Hematopoietic multipotent progenitor cell treated with erythropoietin and hydrocortisone succinate and interleukin-3 and kit ligand, for 8 days (in vitro differentiated cells): ENCODE measurements around the gene RPL27A.

ENCODE experiments used
- DNase-seq: peaks from one replicate; pipeline ENCODE4 v3.0.0-alpha.2; 2015

Gene RPL27A

GRCh38 chr11:8676458-8676857 lies 6.1 kb upstream of the RPL27A start:
- no peak for DNase-seq

DNA sequence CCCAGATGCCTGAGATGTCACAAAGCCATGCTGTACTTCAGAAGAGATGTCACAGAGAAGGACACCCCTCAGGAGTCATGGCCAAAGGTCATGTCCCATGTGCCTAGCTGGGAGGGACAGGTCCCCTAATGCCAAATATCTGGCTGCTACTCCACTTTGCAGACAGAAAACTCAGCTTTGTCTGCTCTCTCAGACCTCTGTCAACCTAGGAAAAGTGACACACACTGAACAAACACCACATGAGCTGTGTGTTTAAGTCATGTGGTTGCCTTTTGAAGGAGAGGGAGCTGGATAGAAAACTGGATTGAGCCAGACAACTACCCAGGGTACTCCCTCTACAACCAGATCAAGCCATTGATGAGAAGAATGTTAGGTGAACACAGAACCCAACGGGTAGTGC lies 3.6 kb upstream of the RPL27A start:
- no peak for DNase-seq

- peak; percentile 65 for DNase-seq
Observed at GRCh38 chr11:8681837-8682302, 722 bp upstream of the RPL27A start.

DNA sequence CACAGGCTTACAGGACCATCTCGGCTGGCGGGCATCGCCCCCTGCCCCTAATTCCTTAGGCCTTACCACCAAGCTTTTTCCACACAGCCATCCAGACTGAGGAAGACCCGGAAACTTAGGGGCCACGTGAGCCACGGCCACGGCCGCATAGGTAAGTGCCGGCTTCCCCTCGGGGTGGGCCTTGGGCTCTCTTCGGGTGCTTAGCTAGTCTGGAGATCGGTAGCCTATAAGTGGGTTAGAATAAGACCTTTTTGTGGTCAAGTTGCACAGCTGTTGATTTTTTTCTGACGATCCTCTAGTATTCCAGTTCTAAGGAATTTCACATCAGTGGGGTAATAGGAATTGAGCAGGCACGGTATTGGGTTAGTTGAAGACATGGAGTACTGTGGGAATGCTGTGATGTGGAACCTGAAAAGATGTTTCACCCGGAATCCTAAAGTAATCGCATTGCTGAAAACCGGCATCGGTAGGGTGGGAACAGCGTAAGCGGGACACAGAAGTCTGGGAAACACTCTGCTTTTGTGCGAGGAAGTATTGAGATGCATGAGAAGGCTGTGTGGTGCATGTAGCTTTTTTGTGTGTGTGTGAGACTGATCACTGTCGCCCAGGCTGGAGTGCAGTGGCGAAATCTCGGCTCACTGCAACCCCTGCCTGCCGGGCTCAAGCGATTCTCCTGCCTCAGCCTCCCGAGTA lies 669 bp downstream of the RPL27A start:
- no peak for DNase-seq

DNA sequence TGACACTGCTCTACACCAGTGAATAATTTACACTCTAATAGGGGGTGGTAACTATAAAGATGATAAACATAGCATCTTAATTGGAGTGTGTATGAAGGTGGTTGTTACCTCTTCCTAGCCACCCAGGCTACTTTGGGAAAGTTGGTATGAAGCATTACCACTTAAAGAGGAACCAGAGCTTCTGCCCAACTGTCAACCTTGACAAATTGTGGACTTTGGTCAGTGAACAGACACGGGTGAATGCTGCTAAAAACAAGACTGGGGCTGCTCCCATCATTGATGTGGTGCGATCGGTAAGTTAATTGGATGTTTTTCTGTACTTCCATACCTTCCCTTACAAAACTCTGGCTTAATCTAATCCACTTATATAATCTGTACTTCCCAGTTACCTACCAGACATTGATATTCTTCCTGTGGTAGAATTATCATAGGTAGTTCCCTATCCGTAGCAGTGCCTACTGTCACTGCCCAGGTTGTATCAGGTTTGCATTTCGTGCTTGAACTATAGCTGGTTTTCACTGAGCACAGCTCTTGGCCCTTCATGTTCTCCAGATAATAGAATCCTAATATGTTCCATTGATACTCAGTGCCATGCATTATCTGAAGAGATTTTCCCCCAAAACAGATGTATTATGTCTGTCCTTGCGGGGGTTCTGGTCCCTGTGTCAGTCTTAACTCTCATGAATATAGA lies 2.2 kb downstream of the RPL27A start:
- DNase-seq, result no peak

DNA sequence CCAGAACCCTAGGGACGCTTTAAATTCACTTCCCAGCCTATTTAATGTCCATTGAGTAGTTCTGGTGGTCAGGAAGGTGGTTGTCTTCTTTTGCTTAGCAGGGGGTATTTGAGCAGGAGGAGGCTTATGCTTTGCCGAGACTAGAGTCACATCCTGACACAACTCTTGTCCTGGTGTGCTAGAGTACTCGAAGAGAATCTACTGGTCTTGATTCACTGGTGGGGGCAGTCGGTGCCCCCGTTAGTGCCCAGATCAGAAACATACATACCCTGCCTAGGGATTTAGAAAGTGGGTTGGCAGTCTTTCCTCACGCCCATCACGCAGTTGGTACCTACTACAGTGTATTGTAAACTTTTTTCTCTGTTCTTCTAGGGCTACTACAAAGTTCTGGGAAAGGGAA lies 2.7 kb downstream of the RPL27A start:
- no peak for DNase-seq

DNA sequence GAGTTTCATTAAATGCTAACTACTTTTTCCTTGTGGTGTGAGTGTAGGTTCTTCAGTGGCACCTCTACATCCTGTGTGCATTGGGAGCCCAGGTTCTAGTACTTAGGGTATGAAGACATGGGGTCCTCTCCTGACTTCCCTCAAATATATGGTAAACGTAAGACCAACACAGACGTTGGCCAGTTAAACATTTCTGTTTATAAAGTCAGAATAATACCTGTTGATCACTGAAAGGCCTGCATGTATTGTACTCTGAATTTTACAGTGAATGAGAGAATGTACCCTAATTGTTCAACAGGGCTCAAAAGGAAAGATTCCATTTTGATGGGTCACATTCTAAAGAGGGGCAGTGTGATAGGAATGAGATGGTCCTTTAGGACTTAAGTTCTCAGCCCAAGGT lies 3.2 kb downstream of the RPL27A start:
- no peak for DNase-seq

DNA sequence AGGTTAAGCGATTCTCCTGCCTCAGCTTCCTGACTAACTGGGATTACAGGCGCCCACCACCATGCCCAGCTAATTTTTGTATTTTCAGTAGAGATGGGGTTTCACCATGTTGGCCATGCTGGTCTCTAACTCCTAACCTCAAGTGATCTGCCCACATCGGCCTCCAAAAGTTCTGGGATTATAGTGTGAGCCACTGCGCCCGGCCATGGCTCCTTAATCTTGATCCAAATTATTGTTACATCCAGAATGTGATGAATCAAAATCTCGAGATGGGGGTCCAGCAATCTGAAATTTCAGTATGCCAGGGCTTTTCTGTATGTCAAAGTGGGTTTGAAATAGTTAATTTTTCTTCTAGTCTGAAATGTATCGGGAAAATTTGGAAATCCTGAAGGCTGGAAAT lies 3.7 kb downstream of the RPL27A start:
- no peak for DNase-seq

DNA sequence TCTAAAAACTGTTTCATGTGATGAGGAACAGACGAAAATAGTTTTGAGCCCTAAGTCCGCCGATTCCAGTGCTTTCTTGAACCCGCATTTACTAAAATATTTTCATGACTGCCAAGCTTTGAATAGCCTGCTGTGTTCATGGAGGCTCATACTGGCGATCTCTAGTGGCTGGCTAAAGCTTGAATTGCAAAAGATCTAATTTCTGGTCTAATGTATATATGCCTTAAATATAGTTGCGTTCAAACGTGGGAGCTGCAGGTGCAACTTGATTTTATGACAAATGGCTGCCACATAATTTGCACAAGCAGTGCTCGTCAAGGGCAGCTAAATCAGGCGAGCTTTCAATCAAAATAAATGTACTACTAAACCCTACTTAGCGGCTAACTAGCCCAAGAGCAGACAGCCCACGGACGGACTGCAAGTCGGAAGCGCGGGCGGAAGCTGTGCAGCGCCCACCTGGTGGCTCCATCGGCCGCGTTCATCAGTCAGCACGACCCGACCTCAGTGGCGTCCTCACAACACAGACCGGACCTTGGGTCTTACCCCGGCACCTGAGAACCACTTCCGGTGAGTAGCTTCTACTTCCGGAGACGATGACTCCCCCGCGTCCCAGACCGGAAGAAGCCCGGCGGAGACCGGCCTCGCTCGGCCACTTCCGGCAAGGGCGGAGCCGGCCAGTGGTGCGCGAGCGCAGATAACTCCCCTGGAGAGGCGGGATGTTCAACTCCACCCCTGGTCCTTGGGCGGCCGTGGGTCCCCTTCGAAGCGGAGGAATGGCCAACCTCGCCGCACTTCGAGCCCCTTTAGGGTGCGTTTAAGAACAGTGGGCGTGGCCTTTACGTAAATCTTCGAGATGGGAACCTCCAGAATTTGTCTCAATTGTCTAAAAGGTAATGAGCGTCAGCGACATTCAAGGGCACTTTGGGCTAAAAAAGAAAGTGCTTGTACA lies 6.1 kb downstream of the RPL27A start:
- peak; percentile 96 for DNase-seq

GRCh38 chr11:8689726-8690255 lies 7.2 kb downstream of the RPL27A start:
- peak; percentile 18 for DNase-seq

DNA sequence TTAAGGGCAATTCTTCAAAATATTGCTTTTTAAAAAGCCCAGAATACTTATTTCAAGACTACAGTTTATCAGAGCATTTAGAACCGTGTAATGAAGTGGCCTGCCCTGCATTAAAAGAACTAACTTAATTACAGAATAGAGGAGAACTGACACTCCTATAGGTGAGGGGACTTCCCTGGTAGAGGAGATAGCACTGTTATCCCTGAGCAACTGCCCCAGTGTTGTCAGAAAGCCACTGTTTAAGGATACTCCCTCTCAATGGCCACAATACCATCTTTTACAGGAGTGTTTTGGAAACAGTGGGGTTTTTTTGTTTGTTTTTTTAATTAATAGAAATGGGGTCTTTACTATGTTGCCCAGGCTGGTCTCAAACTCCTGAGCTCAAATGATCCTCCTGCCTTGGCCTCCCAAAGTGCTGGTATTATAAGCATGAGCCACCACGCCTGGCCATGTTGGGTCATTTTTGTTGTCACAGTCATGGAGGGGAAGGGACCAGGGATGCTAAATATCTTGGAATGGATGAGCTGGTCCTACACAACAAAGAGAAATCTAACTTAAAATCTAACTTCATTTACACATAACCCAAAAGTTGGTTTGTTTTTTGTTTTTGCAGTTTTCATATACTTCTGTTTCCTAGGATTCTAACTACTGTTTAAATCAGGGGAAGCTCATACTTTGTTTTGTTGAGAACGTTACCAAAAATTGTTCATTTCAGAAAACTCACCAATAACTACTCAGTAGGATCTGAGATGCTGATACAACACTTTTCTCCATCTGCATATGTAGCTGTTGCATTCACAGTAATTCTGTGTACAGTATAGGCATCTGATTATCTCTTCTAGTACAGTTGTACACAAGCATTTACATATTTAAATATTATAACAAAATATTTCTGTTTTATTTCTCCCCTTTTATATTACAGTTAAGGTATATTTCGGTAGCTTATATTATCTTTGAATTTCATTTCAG lies 8.1 kb downstream of the RPL27A start:
- peak; percentile 26 for DNase-seq

DNA sequence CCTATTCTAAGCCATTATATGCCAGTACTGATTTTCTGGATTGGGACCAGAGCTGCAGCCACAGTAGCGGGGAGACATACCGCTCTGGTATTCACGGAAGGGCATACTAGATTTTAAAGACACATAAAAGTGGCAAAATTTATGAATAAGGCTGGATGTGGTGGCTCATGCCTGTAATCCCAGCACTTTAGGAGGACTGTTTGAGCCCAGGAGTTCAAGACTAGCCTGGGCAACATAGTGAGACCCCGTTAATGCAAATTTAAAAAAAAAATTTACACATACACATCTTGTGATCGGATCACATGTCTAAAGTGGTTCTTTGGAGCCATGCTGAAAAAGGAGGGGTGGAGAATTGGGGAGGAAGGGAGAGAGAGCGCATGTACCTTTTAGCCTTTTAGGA lies 9.0 kb downstream of the RPL27A start:
- no peak for DNase-seq

DNA sequence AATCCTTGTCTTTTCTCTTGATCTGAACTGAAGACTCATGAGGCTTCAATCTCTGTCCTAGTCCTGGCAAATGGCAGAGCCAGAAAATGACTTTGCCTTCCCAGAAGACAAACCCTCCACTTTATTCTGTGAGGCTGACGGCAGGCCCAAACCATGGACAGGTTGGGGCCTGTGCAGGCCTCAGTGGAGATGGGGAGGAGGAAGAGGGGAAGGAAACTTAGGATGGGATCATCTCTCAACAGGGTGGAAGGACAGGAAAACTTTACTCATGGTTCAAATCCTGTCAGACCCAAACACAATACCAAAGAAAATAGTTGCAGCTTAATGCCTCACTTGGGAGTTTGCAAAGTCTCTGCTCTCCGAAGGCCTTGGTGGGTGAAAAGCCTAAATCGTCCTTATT lies 9.8 kb downstream of the RPL27A start:
- DNase-seq, result no peak

DNA sequence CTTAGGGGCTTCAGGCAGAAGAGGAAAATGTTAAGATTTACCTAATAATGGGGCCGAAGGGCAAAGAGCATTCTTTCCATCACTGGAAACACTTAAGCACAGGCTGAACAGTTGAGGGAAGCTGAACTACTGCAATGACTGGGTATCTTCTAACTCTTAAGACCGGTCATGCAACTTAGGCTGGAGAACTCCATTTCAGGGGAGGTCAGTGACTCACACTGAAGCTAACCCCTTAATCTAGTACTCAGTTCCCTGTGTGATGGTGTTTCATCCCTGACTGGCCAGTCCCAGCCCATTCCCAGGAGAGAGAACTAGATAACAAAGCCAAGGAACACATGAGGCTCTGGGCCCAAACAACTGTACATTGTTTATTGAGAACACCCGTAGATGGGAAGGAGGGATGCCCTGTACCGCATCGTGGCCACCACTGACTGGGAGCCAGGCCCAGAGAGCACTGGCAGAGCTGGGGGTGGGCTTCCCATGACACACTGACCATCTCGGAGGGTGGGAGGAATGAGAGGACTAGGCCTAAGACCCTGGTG lies 10.5 kb downstream of the RPL27A start:
- DNase-seq, result no peak

- no peak for DNase-seq
Observed at GRCh38 chr11:8693555-8693954, 11.0 kb downstream of the RPL27A start.

- no peak for DNase-seq
Observed at GRCh38 chr11:8694137-8694536, 11.5 kb downstream of the RPL27A start.

- no peak for DNase-seq
Observed at GRCh38 chr11:8697054-8697453, 14.5 kb downstream of the RPL27A start.

- no peak for DNase-seq
Observed at GRCh38 chr11:8698379-8698851, 15.8 kb downstream of the RPL27A start.

GRCh38 chr11:8698917-8699441 lies 16.4 kb downstream of the RPL27A start:
- DNase-seq, result no peak

DNA sequence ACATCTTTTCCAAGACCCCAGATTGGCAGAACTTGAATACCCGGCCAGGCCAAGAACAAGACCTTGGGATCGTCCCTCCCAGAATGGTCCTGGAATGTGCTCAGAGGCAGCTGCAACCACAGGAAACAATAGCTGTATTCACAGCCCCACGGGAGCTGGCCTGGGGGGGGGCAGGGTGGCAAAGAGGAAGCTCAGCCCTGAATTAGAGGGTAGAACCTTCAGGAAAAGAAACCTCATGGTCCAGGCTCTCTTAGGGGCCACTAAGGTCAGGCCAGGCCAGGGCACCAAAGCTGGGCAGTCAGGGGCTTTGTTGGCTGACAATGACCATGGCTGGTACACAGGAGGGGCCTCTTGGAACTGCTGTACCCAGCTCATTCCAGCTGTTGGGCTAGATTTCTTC lies 17.3 kb downstream of the RPL27A start:
- no peak for DNase-seq

DNA sequence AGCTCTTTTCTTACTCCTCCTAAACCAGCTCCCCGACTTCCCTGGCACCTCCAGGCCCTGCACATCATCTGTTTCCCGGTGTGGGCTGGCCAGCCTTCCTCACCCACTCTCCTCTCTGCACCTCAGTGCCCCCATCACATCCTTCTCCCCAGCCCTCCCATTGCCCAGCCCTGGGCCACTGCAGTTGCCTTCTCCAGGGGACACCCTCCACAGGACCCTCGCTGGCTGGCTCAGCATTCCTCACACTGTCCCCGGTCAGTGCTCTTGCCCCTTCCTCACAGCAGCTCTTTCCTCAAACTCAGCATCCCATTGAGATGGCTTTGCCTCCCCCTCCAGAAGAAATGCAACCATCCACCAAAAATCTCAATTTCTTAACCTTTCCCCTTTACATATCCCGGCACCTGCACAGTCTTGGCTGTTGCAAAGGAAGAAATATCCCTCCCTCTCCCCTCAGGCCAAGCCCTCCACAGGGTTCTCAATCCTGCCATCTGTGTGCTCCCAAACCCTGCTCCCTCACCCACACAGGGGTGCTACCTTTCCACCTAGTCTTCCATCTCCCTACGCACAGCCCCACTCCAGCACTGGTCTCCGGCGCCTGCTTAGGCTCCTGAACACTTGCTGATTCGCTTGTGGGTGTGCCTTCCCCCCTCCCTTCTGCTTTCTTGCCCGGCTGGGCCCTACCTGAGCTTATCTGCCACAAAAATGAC lies 19.5 kb downstream of the RPL27A start:
- DNase-seq, result no peak
